CD4-positive, alpha-beta T cell treated with Interleukin-12 subunit alpha and Interleukin-12 subunit beta, for 1 hour (primary cell): ENCODE data around the gene PRPSAP1.

Experiments used
- DNase-seq: peaks from one replicate; pipeline ENCODE4 v3.0.0-alpha.2; 2020

PRPSAP1 gene

DNA sequence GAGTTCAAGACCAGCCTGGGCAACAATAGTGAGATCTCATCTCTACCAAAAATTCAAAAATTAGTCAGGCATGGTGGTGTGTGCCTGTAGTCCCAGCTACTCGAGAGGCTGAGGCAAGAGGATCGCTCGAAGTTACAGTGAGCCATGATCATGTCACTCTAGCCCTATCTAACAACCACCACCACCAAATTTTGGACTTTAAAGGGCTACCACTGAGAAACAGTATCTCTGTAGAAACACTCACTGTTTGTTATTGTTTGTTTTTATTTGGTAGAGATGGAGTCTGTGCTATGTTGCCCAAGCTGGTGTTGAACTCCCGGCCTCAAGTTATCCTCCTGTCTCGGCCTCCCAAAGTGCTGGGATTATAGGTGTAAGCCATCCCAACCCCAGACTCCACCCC, 89.8 kb downstream of the PRPSAP1 start:
- no peak for DNase-seq

- no peak for DNase-seq
Observed at GRCh38 chr17:76262732-76263344, 90.9 kb downstream of the PRPSAP1 start.

DNA sequence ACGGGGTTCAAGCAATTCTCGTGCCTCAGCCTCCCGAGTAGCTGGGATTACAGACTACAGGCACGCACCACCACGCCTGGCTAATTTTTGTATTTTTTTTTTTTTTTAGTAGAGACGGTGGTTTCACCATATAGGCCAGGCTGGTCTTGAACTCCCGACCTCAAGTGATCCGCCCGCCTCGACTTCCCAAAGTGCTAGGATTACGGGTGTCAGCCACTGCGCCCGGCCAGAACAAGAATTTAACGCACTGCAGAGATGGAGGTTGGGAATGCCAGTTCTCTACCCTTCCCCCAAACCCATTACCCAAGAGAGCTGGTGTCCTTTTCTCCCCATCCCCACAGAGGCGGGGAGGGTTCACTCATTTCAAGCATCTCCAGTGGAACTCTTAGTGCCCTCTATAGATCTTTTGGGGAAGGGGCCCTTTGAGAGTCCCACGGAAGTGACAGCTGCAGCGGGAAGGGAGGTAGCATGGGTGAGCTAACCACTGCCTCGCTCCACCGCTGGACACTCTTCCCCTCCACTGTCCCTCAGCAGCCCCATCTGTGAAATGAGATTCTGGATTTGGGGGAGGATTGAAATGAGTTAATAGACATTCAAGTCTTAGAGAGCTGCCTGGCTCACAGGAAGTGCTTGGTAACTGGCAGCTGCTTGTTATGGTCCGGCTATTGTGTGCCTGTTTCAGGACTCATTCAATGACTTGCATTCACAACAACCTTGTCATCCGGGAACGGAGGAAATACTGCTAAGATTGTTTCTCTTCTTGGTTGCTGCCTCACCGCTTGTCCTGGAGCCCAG, 92.1 kb downstream of the PRPSAP1 start:
- DNase-seq = no peak

- no peak for DNase-seq
Observed at GRCh38 chr17:76260669-76261068, 93.0 kb downstream of the PRPSAP1 start.

DNA sequence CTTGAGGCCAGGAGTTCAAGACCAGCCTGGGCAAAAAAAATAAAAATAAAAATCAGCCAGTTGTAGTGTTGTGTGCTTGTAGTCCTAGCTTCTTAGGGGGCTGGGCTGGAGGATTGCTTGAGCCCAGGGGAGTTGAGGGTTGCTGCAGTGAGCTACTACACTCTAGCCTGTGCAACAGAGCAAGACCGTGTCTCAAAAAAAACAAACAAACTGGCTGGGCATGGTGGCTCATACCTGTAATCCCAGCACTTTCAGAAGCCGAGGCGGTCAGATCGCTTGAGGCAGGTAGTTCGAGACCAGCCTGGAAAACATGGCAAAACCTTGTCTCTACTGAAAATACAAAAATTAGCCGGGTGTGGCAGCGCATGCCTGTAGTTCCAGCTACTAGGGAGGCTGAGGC, 93.5 kb downstream of the PRPSAP1 start:
- no peak for DNase-seq
